GM19372 (cell line): ENCODE data around the gene PLPP4.

ENCODE experiments used
- ATAC-seq: cut with Tn5 transposase; IDR thresholded peaks from one replicate; pipeline ENCODE4 v1.9.1; 2021; ENCODE audit warnings: mild to moderate bottlenecking, low read depth, moderate library complexity; ENCODE audit not compliant: unreplicated experiment

Gene PLPP4

DNA sequence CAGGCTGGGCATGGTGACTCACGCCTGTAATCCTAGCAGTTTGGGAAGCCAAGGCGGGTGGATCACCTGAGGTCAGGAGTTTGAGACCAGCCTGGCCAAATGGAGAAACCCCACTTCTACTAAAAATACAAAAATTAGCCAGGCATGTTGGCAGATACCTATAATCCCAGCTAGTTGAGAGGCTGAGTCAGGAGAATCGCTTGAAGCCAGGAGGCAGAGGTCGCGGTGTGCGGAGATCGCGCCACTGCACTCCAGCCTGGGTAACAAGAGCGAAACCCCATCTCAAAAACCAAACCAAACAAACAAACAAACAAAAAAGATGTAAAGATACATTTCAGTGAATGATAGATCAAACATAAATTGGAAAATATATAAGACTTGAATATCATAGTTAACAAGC lies 105.9 kb downstream of the PLPP4 start:
- ATAC-seq = no peak

GRCh38 chr10:120570418-120570817 lies 113.4 kb downstream of the PLPP4 start:
- no peak for ATAC-seq

DNA sequence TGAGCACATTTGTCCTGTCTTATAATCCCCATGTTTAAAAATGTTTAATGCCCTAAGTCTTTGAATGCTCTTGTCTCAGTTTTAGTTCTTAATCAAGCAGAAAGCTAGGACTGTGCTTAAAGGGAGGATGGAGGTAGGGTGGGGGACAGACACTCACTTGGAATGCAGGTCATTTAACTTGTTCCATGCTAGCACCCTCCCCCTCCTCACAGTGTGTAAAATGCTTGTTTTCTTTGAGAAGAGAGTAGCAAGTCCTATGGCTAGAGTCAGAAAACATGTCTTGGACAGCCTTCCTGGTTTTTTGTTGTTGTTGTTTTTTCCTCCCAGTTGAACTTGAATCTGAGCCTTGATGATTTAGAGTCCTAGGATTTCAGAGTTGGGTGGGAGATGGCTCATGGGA lies 114.2 kb downstream of the PLPP4 start:
- ATAC-seq = no peak

DNA sequence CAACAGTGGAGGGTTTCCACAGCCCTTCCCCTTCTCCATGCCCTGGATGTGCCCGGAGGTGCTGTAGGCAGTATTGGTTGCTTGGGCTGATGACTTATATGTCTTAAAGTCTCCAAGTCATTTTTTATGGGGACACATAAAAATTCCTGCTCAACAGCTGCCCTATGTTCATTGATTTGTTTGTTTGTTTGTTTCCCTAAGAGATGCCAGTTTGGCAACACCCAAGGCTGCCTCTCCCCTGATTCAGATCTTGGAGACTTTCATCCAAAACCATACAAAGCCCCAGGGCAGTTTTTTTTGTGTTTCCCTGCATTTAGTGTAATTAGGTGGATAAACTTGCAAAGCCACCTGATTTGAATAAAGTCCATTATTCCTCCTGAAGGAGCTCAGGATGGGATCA lies 115.3 kb downstream of the PLPP4 start:
- no peak for ATAC-seq

GRCh38 chr10:120573355-120573754 lies 116.3 kb downstream of the PLPP4 start:
- no peak for ATAC-seq

DNA sequence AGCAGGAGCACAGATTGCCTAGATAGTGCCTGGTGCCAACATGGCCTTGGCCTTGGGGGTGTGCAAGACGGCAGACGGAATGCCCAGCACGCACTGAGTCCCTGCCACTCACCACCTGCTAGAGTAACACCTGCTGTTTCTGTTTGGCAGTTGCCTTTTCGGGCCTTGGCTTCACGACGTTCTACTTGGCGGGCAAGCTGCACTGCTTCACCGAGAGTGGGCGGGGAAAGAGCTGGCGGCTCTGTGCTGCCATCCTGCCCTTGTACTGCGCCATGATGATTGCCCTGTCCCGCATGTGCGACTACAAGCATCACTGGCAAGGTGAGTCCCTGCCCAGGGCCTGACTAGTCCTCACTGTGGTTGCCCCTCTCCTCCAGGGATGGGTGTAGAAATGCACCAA lies 118.0 kb downstream of the PLPP4 start:
- no peak for ATAC-seq

DNA sequence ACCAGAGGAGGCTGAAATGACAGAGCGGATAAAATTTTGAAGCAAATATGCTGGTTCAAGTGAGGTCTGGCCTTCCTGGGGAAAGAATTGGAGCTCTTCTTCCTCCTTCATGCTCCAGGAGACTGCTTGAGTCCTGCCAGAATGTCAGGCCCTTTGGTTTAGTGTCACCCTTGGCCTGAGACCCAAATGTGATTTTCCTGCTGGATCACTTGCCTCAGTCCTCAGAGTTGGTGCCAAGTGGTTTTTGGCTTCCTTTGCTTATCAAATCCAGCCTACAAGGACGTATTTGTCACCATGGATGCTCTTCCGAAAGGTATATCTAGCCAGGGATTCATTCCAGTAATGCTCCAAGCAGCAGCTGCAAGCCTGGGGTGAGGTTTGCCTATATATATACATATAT lies 118.4 kb downstream of the PLPP4 start:
- ATAC-seq = no peak

GRCh38 chr10:120578134-120578533 lies 121.1 kb downstream of the PLPP4 start:
- no peak for ATAC-seq

- ATAC-seq = no peak
Observed at GRCh38 chr10:120578890-120579289, 121.9 kb downstream of the PLPP4 start.

DNA sequence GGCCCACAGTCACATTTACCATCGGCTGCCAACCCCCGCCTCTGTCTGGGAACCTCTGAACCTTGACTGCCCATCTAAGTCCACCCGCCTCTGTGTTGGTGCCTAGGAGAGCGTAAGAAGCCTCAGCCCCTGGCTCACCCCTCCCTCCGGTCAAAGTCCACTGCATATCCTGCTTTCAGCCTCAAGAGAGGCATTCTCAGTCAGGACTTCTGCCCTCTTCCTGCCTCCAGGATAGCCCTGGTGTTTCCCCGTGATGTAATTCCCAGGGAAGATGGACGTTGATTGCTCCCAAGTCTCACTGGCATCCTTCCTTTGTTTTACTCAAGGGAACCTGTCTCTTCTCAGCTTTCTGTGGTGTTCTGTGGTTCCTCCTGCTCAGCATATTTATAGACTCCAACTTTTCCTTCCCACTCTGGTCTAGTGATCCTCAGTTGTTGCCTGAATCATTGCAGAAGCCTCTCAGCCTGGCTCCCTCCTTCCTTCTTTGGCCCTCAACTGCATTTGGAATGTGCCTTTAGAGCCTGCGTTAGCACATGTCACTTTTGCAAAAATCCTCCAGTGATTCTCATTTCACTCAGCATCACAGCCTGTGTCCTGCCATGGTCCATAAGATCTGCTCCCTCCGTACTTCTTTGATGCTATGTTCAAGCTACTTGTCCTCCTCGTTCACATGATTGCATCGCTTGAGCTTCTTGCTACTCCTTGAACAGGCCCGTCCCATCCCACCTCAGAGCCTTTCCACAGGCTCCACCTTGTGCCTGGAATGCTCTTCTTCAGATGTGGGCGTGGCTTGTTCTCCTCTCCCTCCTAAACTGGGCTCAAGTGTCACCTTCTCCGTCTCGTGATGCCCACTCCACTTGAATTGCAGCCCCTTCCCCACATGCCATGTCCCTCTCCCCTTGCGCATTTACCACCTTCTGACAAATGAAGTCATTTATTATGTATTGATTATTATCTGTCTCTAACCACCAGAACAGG lies 124.2 kb downstream of the PLPP4 start:
- no peak for ATAC-seq

GRCh38 chr10:120582753-120583152 lies 125.7 kb downstream of the PLPP4 start:
- ATAC-seq = no peak

DNA sequence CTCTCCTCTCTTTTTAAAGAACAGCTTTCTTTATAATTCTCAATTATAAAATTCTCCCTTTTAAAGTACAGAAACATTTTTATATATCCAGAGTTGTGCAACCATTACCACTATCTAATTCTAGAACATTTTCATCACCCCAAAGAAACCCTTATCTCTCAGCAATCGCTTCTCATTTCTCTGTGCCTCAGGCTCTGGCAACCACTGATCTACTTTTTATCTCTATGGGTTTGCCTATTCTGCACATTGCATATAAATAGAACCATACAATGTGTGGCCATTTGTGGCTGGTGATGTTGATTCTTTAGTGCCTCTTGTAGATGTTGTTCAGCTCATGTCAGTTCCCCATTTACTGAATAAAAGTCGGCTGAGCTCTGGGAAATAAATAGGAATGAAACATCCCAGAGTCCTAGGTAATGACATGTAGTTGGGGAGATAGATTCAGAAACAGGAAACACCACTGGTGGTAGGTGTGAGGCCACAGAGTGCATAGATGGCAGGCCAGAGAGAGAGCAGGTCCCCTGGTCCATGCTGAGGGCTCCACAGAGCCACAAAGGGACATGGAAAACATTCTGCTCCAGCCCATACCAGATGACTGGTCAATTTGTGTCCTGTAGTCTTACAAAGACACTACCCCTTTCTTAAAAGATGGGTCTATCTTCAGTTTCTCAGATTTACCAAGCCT lies 126.5 kb downstream of the PLPP4 start:
- no peak for ATAC-seq

- no peak for ATAC-seq
Observed at GRCh38 chr10:120584786-120585185, 127.8 kb downstream of the PLPP4 start.

GRCh38 chr10:120586471-120586872 lies 129.4 kb downstream of the PLPP4 start:
- no peak for ATAC-seq

DNA sequence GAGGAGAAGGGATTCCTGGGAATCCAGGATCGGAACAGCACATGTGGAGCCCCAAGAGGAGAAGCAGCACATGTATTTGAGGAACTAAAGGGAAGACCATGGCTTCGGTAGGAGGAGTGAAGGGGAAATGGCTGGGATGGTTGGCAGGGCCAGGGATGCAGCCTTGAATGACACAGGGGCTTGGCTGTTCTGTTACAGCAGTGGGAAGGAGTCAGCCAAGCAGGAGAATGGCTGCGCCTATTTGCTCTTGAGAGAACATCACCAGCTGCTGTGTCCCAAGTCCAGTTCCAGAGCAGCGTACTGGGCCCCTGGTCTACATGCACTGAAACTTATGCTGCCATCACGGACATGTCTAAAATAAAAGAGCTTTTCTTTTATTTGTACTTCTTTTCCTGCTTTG lies 130.0 kb downstream of the PLPP4 start:
- no peak for ATAC-seq

- ATAC-seq = no peak
Observed at GRCh38 chr10:120588311-120588710, 131.3 kb downstream of the PLPP4 start.

DNA sequence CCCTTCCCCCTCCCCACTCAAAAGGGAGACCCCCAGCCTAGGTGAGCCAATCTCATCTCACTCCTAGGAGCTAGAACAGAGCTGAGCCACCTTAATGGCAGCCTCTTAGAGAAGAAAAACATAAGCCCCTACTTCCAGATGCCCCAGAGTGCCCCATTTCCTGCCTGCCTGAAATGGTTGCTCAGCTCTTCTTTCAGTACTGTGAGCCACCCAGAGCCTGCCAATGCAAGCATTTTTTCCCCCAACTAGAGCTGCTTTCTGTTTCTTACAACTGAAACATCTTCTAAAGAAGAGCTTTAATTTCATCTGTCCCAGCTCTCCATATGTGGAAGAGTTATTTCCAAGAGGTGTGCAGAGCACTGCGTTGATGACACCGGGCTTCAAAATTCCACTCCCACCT lies 136.7 kb downstream of the PLPP4 start:
- no peak for ATAC-seq

GRCh38 chr10:120597902-120598301 lies 140.9 kb downstream of the PLPP4 start:
- no peak for ATAC-seq

GRCh38 chr10:120598386-120598785 lies 141.4 kb downstream of the PLPP4 start:
- no peak for ATAC-seq

- no peak for ATAC-seq
Observed at GRCh38 chr10:120599200-120599724, 142.2 kb downstream of the PLPP4 start.

- no peak for ATAC-seq
Observed at GRCh38 chr10:120600871-120601649, 144.0 kb downstream of the PLPP4 start.
